ENCODE results near the gene CPA4.

Gene CPA4

GRCh38 chr7:130275826-130276297, 17.1 kb upstream of the CPA4 start:
- DNase-seq: no peak

DNA sequence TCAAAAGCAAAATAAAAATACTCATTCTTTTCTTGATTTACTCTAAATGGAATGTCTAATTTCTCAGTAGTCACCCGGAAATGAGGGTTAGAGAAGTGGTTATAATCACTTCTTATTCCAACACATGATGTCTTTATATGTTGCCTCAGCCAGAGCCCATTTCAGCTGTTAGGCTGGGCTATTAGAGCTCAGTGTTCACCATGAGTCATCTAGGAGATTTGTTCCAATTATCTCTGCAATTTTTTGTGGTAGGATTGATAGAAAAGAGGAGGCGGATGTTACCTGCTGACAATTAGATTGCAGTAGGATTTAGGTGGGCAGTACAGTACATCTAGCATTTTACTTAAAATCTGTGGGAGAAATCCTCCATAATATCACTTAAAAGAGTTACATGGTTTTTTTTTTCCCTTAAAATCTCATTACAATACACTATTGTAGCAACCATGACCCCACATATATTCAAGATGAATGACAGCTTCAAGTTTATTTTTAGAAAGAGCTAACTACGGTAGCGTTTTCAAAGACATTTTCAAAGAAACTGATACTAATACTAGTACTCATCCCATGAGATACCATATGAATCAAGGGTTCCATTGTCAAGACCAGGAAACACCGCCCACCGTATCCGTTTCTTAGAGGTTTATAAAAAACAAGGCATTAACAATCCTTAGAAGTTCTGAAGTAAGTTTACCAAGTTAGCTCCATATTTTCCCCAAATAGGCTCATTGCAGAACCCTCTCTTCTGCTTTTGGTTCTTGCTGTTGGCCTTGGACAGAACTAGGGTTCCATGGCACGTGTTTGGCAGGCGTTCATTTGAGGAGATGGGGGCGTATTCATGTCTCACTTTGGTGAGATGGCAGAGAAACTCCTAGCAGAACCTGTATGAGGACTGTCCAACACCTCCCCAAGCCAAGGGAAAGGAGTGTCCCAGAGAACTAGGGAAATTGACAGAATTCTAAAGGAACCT, 15.9 kb upstream of the CPA4 start:
- peak; percentile 54 for DNase-seq

DNA sequence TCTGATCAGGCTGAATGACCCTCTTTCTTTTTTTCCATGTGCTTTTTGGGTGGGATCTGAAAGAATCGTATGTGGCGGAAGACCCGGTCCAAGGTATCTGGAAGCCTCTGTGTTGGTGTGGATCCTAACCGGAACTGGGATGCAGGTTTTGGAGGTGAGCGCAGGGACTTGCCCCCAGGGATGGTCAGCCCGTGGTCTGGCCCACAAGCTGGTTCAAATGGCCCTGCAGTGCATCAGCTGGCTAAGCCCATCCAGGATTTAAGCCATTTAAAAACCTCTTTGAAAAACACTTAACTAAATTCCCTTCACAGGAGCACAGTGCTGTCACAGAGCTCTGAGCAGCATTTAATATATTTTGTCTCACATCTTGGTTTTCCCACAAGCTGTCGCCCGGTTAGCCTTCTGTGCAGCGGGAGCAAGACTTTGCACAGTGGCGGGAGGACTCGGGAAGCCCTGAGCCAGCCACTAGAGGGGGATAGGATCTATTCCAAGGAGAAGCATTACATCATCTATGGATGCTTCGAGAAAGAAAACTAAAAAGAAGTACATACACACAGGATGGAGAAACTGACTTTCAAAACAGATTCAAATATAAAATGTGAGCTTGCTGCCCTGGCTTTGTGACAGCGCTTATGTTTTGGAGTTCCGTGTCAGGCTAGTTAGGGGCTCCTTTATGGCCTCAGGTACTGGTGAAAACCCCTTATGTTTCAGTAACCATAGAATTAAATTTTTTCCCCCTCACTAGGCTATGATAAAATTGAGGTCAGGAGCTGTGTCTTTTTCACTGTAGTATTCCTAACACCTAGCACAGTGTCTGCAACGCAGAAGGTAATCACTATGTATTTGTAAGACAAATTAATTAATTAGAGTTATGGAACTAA, 15.0 kb upstream of the CPA4 start:
- DNase-seq: no peak

DNA sequence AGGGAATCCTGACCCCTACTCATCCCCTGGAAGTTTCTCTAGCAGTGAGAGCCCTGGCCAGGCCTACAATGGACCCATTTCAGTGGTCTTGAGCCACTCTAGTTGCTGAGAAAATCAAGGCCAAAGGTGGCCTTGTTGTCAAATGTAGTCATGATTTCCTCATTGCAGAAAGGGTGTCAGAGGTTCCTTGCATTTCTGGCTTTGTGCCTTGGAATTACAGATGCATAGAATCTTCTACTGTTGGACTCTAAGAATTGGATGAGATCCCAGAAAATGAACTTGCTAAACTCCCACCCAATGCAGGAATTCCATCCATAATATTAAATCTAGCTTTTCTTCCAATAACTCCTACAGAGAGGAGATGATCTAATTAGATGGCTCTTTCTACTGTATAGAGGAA, 14.1 kb upstream of the CPA4 start:
- no peak for DNase-seq

GRCh38 chr7:130279286-130279685, 13.7 kb upstream of the CPA4 start:
- no peak for DNase-seq

DNA sequence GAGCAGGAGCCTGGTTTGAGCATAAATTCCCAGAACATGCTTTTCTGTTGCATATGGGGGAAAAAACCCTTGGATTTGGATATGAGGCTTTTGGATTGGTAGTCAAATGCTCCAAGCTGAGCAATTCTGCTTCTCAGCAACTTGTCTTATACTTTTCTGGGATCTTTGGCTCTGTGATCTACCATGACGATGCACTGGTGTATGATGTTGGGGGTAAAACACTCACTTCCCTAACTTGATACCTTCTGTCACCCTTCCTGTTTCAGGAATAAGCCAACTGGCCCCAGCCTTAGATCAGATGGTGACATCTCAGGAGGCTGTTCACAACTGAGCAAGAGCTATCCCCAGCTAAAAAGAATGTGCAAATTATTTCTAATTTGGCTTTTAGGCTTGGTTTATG, 13.1 kb upstream of the CPA4 start:
- no peak for DNase-seq

- no peak for DNase-seq
Observed at GRCh38 chr7:130281260-130281659, 11.7 kb upstream of the CPA4 start.

- no peak for DNase-seq
Observed at GRCh38 chr7:130286881-130287280, 6.1 kb upstream of the CPA4 start.

DNA sequence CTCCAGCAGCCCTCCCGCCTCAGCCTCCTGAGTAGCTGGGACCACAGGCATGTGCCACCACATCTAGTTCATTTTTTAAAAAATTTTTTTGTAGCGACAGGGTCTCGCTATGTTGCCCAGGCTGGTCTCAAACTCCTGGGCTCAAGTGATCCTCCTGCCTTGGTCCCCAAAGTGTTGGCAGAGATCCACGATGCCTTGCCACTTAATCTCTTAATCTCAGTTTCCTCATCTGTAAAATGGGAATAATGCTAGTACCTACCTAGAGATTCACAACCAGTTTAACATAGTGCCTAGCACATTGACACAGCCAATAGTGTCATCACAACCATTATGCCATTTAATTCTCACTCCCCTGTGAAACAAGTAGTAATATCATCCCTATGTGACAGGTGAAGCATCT, 4.8 kb upstream of the CPA4 start:
- no peak for DNase-seq

DNA sequence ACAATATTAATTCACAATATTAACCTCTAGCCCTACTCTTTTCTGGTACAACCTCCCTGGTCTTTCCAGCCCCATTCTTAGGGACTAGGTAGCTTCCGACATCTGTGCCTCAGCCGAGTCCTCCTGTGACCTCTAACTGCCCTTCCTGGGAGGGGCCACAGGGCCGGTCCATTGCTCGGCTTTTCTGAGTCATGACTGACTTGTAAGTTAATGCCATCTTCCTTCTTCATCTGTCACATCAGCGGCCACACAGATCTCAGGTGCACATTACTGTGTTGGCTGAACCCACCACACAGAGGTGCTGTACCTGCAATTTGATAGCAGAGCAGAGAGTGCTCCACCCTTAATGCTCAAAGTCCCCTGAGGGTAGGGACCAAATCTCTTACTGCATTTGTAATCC, 4.1 kb upstream of the CPA4 start:
- no peak for DNase-seq

- no peak for DNase-seq
Observed at GRCh38 chr7:130289478-130289877, 3.5 kb upstream of the CPA4 start.

DNA sequence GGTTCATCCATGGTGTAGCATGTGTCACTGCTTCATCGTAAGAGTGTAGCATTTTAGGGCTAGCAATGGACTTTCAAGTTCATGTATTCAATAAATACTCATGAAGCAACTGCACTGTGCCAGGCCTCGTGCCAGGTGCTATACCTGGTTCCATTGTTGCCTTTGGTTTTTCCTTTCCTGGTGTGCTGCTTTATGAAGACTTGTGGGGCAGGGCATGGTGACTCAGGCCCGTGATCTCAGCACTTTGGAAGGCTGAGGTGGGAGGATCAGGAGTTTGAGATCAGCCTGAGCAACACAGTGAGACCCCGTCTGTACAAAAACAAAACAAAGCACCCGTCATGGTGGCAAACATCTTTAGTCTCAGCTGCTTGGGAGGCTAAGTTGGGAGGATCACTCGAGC, 2.2 kb upstream of the CPA4 start:
- no peak for DNase-seq

DNA sequence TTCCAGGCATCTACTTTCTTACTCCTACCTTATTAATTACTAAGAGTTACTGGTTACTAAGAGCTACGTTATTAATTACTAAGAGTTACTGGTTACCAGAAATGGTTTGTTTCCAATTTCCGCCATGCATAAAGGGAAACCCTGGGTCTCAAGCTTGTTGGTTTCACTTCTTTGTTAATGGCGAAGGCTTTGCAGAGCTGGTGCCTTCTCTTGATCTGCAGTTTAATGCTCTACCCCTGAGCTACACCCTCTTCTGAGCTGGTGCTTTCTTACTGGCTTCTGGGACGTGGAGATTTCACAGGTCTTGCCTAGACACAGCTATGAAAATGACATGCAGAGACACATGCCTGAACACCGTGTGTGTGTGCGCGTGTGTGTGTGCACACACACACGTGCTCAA, 560 bp downstream of the CPA4 start:
- no peak for DNase-seq

DNA sequence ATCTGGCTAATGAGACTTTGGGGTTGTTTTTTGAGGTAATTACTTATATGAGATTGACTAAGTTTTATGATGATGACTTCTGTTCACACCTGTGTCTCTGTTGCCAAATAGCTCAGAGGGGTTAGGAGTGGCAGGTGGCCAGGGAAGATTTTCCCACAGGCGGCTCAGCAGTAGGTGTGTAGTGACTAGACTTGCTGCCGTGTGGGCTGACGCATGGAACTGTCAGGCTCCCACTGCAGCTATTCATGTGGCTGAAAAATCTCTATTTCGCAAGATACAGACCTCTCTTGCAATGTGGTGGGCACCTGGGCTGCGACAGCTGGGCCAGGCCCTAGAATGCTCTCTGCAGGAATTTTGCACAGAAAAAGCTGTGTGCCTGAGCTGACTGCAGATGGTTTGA, 1.4 kb downstream of the CPA4 start:
- DNase-seq: no peak

- no peak for DNase-seq
Observed at GRCh38 chr7:130296221-130296951, 3.4 kb downstream of the CPA4 start.

DNA sequence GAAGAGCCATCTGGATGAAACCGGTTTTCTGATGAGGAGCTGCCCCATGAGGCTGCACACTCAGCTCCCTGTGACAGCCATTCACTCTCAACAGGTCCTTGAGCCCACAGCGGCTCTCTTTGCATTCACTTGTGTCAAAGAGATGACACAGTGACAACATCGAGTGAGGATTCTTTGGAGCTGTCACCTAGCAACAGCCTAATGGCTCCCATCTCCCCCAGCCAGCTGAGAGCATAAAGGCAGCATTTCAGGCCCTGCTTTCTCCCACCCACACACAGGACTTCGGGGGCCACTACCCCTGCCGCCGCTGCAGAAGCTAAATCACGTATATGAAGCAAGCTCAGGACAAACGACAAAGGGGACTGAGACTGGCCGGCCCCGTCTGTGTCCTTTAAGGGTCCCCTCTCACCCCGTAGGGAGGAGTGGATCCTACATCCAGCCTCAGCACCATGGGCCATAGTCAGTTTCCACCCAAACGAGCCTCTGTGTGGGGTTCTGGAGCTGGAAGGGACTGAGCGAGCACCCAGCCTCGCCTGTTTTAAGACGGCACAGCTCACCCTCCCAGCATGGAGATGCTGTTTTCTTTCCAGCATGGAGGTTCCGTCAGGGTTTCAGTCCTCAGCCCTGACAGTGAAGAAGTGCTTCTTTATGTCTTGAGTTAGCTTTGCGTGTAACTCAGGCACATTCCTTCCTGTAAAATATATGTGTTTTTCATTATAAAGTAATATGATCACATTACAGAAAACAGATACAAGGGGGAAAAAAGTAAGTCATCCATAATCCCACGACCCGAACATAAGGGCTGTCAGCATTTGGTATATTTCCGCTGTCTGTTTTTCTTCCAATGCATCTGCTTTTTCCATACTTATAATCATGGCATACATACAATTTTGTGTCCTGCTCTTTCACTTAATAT, 4.9 kb downstream of the CPA4 start:
- no peak for DNase-seq

- no peak for DNase-seq
Observed at GRCh38 chr7:130298544-130299326, 5.8 kb downstream of the CPA4 start.

DNA sequence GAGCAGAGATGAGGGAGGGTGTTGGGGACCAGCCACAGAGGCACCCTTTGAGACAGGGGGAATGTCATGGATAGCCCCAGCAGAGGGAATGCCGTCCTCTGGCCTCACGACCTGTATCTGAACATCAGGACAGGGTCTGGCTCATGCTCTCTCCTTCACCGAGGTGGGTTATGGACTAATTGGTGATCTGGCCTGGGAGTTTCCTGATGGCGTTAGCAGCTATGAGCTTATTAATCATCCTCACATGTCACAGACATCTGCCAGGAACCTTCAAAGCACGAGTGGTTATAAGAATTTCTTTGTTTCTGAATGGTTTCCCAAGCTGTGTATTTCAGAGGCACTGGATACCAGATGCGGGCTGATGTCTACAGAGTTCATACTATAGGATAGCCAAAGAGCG, 6.9 kb downstream of the CPA4 start:
- DNase-seq: no peak

- DNase-seq: no peak
Observed at GRCh38 chr7:130301501-130302020, 8.6 kb downstream of the CPA4 start.

- no peak for DNase-seq
Observed at GRCh38 chr7:130302649-130303048, 9.7 kb downstream of the CPA4 start.

DNA sequence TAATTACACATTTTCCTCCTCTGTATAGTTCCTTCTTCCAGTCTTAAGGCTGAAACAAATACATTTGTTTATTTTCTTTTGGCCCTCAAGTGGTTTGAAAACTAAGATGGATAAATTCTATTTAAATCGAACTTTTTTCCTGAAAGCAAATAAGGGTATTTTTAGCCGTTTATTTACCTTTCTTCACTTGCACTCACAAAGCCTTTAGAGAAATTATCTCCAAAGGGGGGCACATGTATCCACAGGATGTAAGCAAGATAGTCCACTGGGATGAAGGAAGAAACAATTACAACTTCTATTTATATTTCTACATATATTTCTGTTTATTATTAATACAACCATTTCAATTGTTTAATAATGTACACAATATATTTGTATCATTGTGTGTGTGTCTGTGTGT, 10.2 kb downstream of the CPA4 start:
- no peak for DNase-seq

Measured in activated naive CD4-positive, alpha-beta T cell treated with anti-CD3 and anti-CD28 coated beads, Interleukin-2, amount 50 U/mL, for 16 hours (primary cell).